ENCODE measurements around the gene MIB1. TPM values are rescaled to one million over a fixed set of nuclear protein-coding genes. Genes with fewer than 3 reads are reported as not detected.
A peak's percentile ranks its signal among the peaks of the same experiment; 100 is the strongest.

MIB1 gene
- total and polyA plus RNA-seq, 10 of the 15 experiments (the other 5 are each of a cell fraction or from before 2014, with no cell fraction given) = 2.3 to 27.5 (median 10.4) TPM

DNA sequence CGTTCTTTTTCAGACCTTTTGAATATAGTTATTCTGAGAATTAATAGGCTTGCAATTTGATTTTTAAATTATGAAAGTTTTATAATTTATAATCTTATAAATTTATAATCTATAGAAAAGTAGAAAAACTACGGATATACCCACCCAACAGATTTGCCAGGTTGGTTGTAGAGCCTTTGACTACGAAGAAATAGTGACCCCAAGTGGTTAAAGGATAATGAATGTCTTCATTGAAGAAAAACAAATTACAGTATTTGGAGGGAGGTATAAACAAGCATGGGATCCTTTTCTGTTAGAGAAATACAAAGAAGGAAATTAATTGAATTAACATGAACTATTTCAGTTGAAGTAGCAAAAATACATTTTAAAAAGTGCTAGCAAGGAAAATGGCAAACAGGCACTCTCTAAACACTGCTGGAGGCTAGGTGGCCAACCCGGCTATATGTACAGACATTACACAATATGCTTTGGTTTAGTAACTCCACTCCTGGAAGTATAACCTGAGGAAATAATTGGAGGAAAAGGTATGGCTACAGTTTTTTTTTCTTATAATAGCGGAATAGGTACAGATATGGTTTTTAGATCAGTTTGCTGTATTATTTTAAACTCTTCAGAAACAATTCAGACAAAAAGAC is 110.9 kb downstream of the MIB1 start:
- Histone ChIP-seq H4K20me1 (ENCODE audit: control insufficient read depth, insufficient read depth) (no peaks in the 10 kb centered on the region), H3K27ac (ENCODE audit: control insufficient read depth, insufficient read depth) (no peak overlapping the region), H3K9ac (ENCODE audit: control insufficient read depth, insufficient read depth, low read length) (no peak overlapping the region), H3K4me3 (no peak overlapping the region), H3K36me3 (ENCODE audit: control insufficient read depth in 2 of 2, insufficient read depth in 2 of 2, low read length in 1 of 2) (peaks cover 0 to 10% of the 10 kb centered on the region in 2 experiments; a peak in 2 of 4 replicates), H3K27me3 (replicated peaks in 1 of 2; ENCODE audit: control insufficient read depth in 2 of 2, insufficient read depth in 2 of 2, low read length in 1 of 2) (no peaks in the 10 kb centered on the region), H3K79me2 (ENCODE audit: control insufficient read depth, insufficient read depth, low read length) (no peaks in the 10 kb centered on the region), H3K4me2 (ENCODE audit: control insufficient read depth, insufficient read depth) (no peak overlapping the region), H3K4me1 (ENCODE audit: control insufficient read depth, insufficient read depth, low read length) (peaks cover 13% of the 10 kb centered on the region), H2AFZ (ENCODE audit: control insufficient read depth, low read depth, low read length) (no peak overlapping the region), H3K9me3 (replicated peaks; ENCODE audit: control insufficient read depth, insufficient read depth, low read length) (no peaks in the 10 kb centered on the region)
- TF ChIP-seq KAT2A (conservative IDR thresholded peaks at IDR 0.05; ENCODE audit: control insufficient read depth, low read depth, low read length) (no peak), TARDBP (IDR thresholded peaks at IDR 0.05; ENCODE audit: borderline replicate concordance) (no peak), BACH1 (IDR thresholded peaks at IDR 0.05; ENCODE audit: borderline replicate concordance) (no peak), CHD4 (IDR thresholded peaks at IDR 0.05) (no peak), EP300 (IDR thresholded peaks at IDR 0.05; ENCODE audit: borderline replicate concordance in 1 of 2, control insufficient read depth in 1 of 2, low read depth in 2 of 2, low read length in 2 of 2) (no peak), POLR2AphosphoS5 (IDR thresholded peaks at IDR 0.05; ENCODE audit: low read length) (no peak), CEBPB (IDR thresholded peaks at IDR 0.05; ENCODE audit: borderline replicate concordance in 1 of 2, low read depth in 2 of 2, low read length in 2 of 2) (no peak), SIN3A (IDR thresholded peaks at IDR 0.05; ENCODE audit: low read depth, low read length) (no peak), RB1 (IDR thresholded peaks at IDR 0.05; ENCODE audit: borderline replicate concordance) (no peak), NRF1 (conservative IDR thresholded peaks at IDR 0.05; ENCODE audit: low read depth, low read length) (no peak), RAD21 (IDR thresholded peaks at IDR 0.05; ENCODE audit: insufficient read depth, low read depth, low read length) (peak; percentile 78), EZH2 (IDR thresholded peaks at IDR 0.05; ENCODE audit: borderline replicate concordance, control insufficient read depth, low read depth, low read length) (no peak), SMC3 (IDR thresholded peaks at IDR 0.05; ENCODE audit: borderline replicate concordance, low read length) (peak; percentile 33; the same call in 1 of the 2 replicates)
- TF ChIP-seq, protein P1, sequence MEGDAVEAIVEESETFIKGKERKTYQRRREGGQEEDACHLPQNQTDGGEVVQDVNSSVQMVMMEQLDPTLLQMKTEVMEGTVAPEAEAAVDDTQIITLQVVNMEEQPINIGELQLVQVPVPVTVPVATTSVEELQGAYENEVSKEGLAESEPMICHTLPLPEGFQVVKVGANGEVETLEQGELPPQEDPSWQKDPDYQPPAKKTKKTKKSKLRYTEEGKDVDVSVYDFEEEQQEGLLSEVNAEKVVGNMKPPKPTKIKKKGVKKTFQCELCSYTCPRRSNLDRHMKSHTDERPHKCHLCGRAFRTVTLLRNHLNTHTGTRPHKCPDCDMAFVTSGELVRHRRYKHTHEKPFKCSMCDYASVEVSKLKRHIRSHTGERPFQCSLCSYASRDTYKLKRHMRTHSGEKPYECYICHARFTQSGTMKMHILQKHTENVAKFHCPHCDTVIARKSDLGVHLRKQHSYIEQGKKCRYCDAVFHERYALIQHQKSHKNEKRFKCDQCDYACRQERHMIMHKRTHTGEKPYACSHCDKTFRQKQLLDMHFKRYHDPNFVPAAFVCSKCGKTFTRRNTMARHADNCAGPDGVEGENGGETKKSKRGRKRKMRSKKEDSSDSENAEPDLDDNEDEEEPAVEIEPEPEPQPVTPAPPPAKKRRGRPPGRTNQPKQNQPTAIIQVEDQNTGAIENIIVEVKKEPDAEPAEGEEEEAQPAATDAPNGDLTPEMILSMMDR (IDR thresholded peaks at IDR 0.05 in 2 of 3, conservative IDR thresholded peaks at IDR 0.05 in 1 of 3; ENCODE audit: control insufficient read depth in 2 of 3, extremely low read depth in 1 of 3, insufficient read depth in 1 of 3, low read depth in 3 of 3, low read length in 3 of 3) = peak in 2 of 3 experiments; percentile 38 to 50; a peak in 4 of 6 replicates
- TF ChIP-seq, protein P2, sequence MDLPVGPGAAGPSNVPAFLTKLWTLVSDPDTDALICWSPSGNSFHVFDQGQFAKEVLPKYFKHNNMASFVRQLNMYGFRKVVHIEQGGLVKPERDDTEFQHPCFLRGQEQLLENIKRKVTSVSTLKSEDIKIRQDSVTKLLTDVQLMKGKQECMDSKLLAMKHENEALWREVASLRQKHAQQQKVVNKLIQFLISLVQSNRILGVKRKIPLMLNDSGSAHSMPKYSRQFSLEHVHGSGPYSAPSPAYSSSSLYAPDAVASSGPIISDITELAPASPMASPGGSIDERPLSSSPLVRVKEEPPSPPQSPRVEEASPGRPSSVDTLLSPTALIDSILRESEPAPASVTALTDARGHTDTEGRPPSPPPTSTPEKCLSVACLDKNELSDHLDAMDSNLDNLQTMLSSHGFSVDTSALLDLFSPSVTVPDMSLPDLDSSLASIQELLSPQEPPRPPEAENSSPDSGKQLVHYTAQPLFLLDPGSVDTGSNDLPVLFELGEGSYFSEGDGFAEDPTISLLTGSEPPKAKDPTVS (IDR thresholded peaks at IDR 0.05; ENCODE audit: low read depth, low read length) = no peak
- WGBS (ENCODE audit: insufficient coverage, insufficient replicate concordance, low lambda C conversion rate, missing lambda C conversion rate) = 79% methylated on average over 5 of the region's 5 CpGs
- BruUV-seq (replicated peaks) = no TSS peak
- ATAC-seq (peak; percentile 65), FAIRE-seq (no peak), DNase-seq (ENCODE audit: low read depth, low spot score) (no peak)
- ChIA-PET RAD21 (ENCODE audit: unreplicated experiment) (interaction anchor here (1.0 to 2.0 kb wide), 3 partner anchors 252 to 362 kb away, joined by 3 to 9 read pairs (median 5); no protein-coding TSS in a partner anchor), CTCF (interaction anchor here (0.8 to 2.8 kb wide), 11 partner anchors 9 to 656 kb away, joined by 3 to 11 read pairs (median 5); partner anchors contain the start of genes ESCO1 and MIB1), SMC1A (ENCODE audit: uncharacterized antibody, unreplicated experiment) (interaction anchor here (1.0 to 1.5 kb wide), 4 partner anchors 37 to 350 kb away, joined by 3 to 4 read pairs (median 3); no protein-coding TSS in a partner anchor), POLR2A (no interaction called here)
- in situ Hi-C loops (cut with MboI) (loop anchor here (25.0 kb wide), 1 partner anchor 739 kb away; the partner anchor contains the start of gene ROCK1), intact Hi-C loops (cut with micrococcal nuclease; ENCODE audit: unreplicated experiment) (loop anchor here (2.0 to 10.0 kb wide), 6 partner anchors 109 to 657 kb away; partner anchors contain the start of genes MIB1 and SNRPD1)
